Right renal cortex interstitium (tissue), 3 donors: ENCODE results near the gene ENOX1. TPM values are rescaled to one million over a fixed set of nuclear protein-coding genes. Genes with fewer than 3 reads are reported as not detected.
A peak's percentile ranks its signal among the peaks of the same experiment; 100 is the strongest.

Source experiments
- DNase-seq, 3 donors: peaks; one replicate each; pipeline ENCODE4 v3.0.0-alpha.2; 2013; ENCODE audit warnings: low read depth in 3 of 3, low spot score in 2 of 3
- polyA plus RNA-seq, 3 donors: library from polyadenylated mRNA; unstranded; fragments of 120-200 nt; gene quantifications; one replicate each; pipeline ENCODE4 v1.2.1, GENCODE V29; 2013; ENCODE audit not compliant: insufficient read length in 3 of 3

The ENOX1 gene
- polyA plus RNA-seq, 3 donors, result 8.8 to 11.9 (median 11.1) TPM

DNA sequence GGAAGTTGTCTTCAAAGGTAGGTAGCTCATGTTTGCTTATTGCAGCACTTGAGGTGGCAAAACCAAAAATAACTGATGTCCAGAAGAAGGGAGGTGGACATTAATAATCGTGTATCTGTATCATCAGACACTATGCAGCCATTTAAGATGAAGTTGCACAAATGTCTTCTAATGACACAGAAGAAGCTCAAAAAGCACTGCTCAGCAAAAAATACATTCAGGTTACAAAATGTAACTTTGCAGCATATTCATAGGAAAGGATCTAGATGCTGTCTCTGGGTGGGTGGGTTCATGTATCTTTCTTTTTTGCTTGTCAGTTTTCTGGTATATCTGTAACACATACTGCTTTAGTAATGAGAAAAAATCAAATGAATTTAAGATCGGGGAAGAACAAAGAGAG lies 515.6 kb downstream of the ENOX1 start:
- no peak for DNase-seq

DNA sequence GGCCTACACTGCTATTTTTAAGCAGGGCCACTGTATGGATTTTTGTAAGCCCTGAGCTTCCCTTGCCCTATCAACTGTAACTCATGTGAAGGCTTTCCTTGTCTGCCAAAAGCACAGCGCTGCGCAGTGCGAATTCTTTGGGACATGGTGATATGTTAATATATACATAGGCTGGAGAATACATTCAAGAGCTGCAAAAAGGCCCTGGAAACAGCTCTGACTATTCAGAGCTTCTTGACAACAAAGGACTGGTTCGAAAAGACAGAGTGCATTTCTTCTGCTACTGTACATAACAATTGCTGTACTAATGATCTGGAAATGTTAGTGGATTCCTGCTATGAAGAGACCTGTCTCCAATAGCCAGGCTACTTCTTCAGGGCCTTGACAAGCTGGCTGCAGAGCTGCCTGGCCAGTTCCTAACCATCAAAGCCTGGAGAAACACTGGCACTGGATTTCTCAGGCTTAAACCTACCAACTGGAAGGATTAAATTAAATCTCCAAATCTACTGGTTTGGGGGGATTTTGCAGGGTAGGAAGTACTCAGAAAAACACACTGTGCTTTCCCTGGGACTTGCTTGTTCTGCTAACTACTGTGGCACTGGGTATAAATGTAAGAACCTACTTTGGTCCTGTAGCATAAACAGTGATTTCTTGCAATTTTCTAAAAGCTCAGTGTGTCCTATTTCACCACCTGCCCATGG lies 516.5 kb downstream of the ENOX1 start:
- no peak for DNase-seq

DNA sequence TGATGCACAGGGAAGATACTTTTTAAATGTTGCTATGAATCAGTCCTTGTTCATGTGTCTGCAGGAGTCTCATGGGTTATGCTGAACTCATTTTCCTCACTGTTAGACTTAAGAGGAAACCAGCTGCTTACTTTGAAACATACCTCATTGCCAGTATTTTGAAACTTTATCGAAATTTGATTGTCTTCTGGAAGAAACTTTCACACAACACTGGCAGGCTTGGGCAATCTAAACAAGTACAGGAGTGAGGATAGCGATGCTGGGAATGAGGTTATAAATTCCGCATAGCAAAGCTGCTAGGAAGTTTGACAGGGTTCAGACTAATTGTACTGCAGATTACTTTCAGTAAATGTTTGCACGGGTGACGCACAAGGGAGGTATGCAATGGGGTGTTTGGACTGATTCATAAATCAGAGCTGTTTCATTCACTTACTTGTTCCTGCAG lies 517.7 kb downstream of the ENOX1 start:
- DNase-seq, result peak; percentile 38 to 58 (median 39)

DNA sequence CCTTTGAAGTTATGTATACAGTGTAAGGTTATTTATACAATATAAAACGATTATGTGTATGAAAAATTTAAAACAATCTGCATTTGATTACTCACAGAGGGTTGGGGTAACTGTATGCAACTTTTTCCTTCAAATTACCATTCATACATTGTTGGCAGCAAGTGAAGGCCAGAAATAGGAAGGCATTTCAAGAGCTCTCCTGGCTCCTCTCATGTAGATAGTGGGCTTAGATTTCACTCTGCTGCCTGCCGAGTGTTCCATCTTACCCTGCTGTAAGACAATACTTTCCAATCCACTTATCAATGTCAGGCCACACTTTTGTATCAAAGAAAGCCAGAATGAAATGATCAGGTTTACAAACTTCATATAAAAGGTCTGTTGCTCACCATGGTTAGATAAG lies 518.1 kb downstream of the ENOX1 start:
- DNase-seq, result no peak

DNA sequence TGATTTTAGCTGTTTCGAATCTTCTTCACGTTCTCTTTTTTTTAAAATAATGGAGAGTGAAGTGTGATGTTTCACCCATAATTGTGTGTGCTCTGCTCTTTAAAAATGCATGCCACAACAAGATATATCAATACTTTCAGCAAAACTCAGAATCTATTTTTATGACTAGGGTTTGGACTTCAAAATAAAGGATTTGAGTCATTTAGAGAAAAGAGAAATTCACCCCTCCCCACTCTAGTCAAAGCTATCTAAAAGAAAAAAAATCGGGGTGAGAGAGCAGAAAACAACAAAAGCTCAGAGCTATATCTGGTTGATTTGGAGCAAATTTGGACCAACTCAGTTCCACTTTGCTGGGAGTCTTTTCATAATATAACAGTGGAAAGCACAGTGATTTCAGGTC lies 518.9 kb downstream of the ENOX1 start:
- DNase-seq, result no peak

DNA sequence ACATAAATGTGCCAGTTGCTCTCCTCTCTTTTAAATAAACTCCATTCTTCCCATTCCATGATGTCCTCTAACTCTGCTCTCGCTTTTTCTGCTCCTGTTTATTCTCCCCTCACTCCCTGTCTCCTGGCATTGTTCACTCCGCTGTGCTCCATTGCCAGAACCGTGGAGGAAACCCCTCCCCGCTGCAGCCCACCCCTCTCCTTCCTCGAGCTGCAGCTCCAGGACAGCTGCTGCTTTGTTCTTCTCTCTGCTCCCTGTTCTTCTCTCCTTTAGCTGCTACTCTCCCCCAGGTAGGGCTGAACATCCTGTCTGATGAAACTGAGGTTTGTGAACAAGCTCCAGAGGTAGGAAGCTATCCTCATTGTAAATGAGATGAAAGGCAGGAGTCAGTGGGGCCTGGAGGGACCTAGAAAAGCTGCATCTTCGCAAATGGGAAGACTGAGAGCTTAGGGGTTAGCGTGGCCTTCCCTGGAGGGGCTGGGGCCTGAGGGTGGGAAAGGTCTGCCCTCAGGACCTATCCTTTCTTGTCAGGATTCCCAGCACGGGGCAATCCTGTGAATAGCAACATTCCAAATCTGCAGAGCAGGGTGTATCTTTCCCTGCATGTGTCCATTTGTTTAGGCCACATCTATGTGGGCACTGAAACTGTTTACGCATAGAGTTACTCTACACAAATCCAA lies 519.7 kb downstream of the ENOX1 start:
- DNase-seq, result no peak

DNA sequence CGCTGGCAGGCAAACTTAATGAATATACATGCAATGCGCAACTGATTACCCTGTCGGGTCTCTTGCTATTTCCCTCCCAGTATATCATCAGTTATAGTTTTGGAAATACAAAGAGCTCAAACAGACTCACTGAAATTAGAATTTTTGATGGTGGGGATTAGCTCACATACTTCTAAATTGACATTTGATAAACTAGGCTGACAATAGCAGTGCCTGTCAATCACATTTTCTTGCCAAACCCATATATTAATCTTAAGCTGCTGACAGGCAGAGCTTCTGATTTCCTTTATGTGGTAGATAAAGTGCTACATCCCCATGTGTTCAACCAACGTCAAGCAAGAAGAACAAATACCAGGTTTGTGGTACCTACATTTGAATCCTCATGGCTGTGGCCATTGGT lies 521.7 kb downstream of the ENOX1 start:
- DNase-seq, result no peak

DNA sequence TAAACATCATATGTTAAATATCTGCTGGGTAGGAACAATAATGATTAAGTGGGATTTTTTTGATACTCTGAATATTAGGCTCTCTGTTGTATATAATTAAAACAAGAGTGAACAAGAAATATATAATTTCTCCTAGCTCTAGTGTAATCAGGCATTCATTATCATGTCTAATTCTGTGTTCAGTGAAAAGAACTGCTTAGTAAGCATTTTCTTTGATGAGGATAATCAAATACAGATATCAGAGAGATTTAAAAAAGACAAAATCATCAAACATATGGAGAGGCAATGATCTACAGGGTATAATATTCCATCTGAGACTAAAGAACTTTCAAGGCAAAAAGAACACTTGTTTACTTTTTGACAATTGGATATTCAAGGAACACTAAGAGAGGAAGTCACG lies 522.3 kb downstream of the ENOX1 start:
- DNase-seq, result no peak

DNA sequence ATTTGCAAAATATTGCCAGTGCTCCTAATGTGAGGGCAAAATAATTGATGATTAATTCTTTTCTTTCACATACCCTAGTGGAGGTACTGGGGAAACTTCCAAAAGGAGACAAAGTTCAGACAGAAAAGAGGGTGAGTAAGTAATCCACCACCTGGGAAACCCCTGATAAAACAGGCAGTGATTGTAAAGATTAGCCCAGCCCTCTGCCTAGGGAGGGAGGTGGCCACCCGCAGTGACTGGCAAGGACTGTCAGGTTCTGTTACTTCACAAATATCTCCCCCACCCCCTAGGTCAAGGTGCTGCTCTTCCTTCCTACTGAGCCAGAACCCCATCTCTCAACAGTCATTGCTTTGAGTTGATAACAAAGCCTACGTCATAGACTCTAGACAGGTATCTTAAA lies 523.7 kb downstream of the ENOX1 start:
- no peak for DNase-seq

DNA sequence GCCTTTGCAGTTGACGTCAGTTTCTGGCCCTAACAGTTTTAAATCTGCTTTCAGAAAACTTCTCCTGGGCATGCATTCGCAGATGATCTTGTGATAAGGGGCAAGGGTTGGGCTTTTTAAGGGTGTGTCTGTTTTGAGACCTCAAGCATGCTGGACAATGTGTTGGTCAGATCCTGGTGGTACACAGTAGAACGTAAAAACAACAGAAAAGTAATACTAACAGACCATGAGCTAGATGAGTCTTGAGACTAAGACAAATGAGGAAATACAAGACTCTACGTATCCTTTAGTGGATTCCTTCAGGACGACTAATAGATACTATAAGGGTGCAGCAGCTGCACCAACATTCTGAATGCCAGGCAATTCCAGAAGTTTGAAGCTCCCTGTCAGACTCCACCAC lies 525.8 kb downstream of the ENOX1 start:
- DNase-seq, result no peak

DNA sequence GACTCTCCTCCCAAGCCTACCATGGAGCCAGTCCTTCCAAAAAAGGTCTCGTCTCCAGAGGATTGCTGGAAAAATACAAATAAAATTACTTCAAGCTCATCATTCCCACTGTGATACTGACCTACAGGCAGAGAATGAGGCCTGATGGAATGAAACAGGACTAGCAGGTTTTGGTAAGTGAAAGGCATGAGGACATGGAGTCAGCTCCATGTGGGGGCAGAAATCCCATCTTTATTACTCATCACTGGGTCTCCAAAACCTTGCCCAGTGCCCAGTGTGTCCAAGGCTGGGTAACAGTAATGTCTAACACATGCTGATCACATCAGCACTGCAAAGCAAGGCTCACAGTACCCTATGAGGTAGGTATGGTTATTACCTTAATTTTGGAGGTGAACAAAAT lies 528.0 kb downstream of the ENOX1 start:
- no peak for DNase-seq

DNA sequence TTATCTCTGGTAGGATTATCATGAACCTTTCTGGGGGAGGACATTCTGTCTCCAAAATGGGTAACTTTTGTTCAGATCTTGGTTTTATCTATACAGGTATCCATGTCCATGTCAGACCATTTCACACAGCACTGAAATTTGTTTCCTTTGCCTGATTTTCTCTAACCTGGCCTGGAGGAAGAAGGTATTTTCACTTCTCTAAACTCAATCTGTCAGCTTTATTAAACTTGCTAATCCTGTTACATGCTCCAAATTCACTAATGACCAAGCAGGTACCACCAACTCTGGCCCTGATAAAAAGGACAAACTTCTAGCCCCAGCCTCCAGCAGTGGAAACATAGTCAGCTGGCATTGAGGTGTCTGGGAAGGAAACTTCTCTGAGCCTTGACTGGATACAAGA lies 529.0 kb downstream of the ENOX1 start:
- DNase-seq, result no peak

DNA sequence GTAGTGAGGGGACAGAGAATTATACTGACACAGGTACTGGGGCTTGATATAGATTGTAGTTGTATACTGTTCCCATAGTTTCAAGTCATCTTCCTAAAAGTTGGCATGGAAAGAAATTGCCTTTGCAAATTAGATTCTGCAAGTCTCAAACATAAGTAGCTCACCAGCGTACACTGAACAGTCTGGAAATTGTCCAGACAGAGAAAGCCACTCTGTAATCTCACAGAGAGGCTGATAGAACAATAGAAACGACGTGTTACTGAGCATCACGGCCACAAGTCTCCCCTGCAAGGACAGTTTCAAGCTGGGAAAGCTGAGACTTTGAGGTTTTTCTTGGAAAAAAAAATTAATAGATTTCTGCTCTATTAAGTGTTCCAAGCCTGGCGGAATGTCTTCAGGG lies 534.8 kb downstream of the ENOX1 start:
- no peak for DNase-seq

DNA sequence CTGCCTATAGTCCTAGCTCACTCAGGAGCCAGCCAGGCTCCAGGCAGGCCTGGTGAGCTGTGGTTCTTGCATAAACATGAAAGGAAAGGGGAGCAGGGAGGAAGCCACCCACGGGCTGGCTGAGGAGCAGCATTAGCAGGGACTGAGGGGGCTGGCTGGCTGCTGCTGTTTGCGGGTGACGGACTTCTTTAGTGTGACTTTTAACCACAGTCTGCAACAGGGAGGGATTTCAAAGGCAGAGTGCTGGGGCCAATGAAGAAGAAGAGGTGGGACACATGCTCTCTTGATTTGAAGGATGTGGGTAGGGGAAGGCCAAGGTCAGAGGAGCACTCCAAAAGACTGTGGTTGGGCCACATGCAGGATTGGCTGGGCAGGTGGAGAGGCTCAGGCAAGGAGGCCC lies 540.4 kb downstream of the ENOX1 start:
- no peak for DNase-seq

DNA sequence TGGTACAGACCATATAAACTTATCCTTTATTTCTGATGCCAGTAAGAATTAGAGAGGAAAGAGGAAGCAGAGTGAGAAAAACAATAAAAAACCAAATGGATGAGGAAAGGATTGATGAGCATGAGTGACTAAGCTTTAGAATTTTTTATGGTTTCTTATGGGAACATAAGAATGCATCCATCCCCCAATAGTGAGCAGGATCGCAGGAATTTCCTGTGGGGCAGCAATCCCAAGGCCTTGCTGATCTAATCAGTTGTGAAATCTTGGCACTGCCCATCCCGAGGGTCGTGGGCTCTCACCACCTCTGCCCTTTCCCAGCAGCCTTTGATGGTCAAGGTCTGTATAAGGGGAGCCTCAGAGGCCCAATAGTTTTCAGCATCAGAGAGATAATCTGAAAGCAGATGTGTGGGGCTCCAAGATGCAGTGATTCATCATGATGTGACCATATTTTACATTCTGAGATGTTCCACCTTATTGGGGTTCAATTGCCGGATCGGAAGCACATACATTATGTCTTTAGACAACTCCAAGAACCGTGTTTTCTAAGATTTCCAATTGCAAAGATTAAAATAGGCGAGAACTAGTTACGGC lies 541.3 kb downstream of the ENOX1 start:
- DNase-seq, result no peak

DNA sequence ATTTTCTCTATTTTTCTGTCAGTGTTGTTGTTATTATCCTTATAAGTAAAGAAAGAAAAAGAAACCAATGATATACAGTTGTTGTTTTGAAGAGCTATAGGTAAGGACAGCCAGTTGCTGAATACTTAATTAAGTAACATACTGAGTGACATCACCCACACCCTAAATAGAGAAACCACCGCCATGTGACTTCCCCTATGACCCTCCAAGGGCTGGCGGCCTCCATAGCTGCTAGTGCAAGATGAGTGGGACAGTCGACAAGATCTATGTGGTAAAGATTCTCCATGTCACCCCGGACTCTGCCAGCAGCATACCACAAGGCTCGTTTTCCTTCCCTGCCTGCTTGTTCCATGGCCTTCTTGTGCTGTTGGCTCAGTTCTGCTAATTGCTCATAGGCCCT lies 542.3 kb downstream of the ENOX1 start:
- no peak for DNase-seq

DNA sequence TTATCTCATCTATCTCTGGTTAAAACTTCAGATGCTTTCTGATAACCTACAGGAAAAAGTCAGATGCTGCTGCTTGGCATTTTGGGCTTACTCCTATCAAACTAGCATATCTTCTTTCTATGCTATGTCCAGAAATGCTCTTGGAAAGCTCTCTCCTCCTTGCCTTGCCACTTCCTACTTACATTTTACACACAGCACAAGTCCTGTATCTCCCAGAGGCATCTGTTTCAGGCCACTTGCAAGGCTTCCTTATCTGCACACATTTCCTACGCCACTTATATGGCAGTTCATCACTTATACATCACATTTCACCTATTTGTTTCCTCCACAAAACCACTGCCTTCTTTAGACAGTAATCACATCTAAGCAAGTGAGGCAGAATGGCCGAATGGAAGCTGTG lies 543.1 kb downstream of the ENOX1 start:
- no peak for DNase-seq

DNA sequence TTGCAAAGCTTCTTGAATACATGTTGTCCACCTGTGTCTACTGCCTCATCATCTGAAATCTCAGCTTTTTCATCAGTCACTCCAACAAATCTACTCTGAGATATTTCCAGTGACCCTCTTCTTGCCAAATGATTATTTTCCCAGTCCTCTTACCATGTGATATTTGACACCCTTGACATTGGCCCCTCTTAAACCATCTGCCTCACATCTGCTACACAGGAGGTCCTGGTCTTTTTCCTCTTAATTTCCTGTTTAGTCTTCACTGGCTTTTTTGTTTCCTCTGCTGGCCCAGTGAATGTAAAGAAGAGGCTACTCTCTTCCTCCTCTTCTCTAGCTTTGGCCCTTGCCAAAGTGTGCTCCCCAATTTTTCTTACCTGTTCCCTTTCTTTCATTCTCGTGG lies 544.7 kb downstream of the ENOX1 start:
- no peak for DNase-seq

DNA sequence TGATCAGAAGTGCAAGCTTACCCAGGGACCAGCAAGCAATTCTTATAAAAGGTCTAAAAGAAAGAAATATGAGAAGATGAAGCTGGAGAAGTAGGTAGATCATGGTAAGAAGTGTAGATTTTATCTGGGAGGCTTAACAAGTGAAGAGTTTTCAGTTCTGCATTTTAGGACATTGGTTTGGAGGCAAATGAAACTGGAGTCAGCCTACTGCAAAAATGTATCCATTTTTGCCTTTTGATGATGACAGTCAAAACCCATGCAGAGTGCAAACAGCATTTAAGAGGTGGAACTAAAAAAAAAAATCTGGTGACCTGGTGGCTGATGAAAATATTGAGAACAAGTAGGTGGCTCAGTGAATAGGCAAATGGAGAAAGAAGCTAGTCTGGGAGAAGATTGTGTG lies 546.5 kb downstream of the ENOX1 start:
- no peak for DNase-seq

DNA sequence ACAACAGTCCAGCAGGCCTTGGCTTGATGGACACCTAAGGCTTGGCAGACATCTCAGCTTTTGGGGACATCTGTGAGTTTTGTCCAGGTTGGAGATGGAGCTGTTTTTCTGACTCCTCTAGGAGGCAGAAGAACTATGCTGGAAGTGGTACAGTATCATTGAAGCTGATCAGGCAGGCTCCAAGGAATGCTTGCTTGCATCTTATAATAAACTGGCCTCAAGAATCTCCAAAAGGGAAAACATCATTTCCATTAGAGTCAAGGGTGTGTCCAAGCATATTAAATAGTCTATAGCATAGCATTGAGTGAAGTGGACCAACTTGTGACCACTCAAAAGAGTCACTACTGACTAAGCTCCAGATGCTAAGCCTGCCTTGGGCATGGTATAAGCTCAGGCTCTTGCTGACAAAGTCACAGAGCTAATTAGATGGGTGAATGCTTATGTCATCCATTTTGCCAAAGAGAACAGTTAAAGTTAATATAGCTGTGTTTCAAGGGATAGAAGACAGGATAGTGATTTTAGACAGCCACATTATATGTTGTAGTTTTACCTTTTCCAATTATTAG lies 547.4 kb downstream of the ENOX1 start:
- DNase-seq, result no peak

DNA sequence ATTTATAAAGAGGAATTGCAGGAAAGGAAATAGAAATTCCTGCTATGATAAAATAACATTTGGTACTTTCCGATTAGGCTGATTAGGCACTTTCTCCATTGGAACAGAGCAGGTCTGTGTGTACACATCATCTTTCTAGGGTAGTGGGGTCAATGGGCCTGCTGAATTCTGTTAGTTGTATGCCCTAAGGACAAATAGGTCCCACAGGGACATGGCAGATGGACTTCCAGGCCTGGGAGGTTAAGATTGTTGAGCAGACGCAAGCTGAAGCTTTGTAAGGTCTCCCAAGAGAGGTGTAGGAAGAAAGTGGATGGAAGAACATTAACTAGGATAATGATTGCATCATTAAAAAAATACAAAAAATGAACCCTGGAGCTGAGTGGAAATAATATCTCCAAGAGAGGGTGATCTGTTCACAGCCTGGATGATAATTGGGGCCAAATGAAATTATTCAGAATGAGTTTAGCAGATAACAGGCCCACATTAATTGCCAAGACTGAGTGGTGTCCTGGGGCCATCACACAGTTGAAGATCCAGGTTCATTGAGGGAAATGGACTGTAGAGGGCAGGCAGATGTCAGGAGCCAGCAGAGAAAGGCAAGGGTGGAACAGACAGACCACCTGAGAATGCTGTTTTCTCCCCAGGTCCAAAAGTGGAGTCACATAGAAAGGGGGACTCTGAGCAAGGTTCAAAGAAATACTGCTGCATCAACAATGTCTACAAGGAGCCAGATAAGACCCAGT lies 548.3 kb downstream of the ENOX1 start:
- no peak for DNase-seq
